ENCODE measurements around the gene CDC45. TPM values are rescaled to one million over a fixed set of nuclear protein-coding genes. Genes with fewer than 3 reads are reported as not detected.
"Not testable (repeated sequence)": the region's sequence is repeated elsewhere in the genome, so short reads cannot be mapped to it uniquely, and the experiment has no call there.

The CDC45 gene
- total and polyA plus RNA-seq, 3 donors from 2014 or later, result 38.8 to 47.2 (median 43.7) TPM

- intact Hi-C loops (cut with DNase I; ENCODE audit: low total_unique reads), result no loop called here
- DNase-seq, result no peak
- no peak overlapping the region for H3K27ac ChIP-seq
- TF ChIP-seq POLR2A (IDR thresholded peaks at IDR 0.05), result no peak
- TF ChIP-seq CTCF (IDR thresholded peaks at IDR 0.05), result no peak
- no peaks in the 10 kb centered on the region for H3K27me3 ChIP-seq
- peaks cover 4% of the 10 kb centered on the region for H3K4me1 ChIP-seq
- no peaks in the 10 kb centered on the region for H3K9me3 ChIP-seq
- H3K36me3 ChIP-seq (ENCODE audit: low read depth, missing control alignments), result no peaks in the 10 kb centered on the region
- 77 to 86% methylated on average over 8 of the region's 8 CpGs for WGBS, 2 donors
- H3K4me3 ChIP-seq, result no peak overlapping the region
Measured at GRCh38 chr22:19440411-19441195, 39.1 kb upstream of the CDC45 start.

GRCh38 chr22:19442166-19442565, 37.6 kb upstream of the CDC45 start:
- Histone ChIP-seq H3K4me1 (peaks cover 13% of the 10 kb centered on the region), H3K4me3 (no peak overlapping the region), H3K27ac (no peak overlapping the region), H3K36me3 (ENCODE audit: low read depth, missing control alignments) (no peaks in the 10 kb centered on the region), H3K9me3 (no peaks in the 10 kb centered on the region), H3K27me3 (no peaks in the 10 kb centered on the region)
- WGBS, 2 donors, result 63 to 83% methylated on average over 2 of the region's 2 CpGs
- intact Hi-C loops (cut with DNase I; ENCODE audit: low total_unique reads), result no loop called here
- DNase-seq, result no peak
- TF ChIP-seq CTCF (IDR thresholded peaks at IDR 0.05) (no peak), POLR2A (IDR thresholded peaks at IDR 0.05) (no peak)

- TF ChIP-seq CTCF (IDR thresholded peaks at IDR 0.05) (no peak), POLR2A (IDR thresholded peaks at IDR 0.05) (no peak)
- intact Hi-C loops (cut with DNase I; ENCODE audit: low total_unique reads), result no loop called here
- H3K27ac ChIP-seq, result no peak overlapping the region
- no peaks in the 10 kb centered on the region for H3K36me3 ChIP-seq (ENCODE audit: low read depth, missing control alignments)
- peaks cover 20% of the 10 kb centered on the region for H3K4me1 ChIP-seq
- no peak overlapping the region for H3K4me3 ChIP-seq
- H3K27me3 ChIP-seq, result no peaks in the 10 kb centered on the region
- DNase-seq, result no peak
- no peaks in the 10 kb centered on the region for H3K9me3 ChIP-seq
- WGBS, 2 donors, result 74 to 81% methylated on average over 4 to 7 of the region's 7 CpGs
Measured at GRCh38 chr22:19443544-19444211, 36.0 kb upstream of the CDC45 start.

- WGBS, 2 donors, result 85 to 88% methylated on average over 9 of the region's 9 CpGs
- H3K9me3 ChIP-seq; H3K4me3 ChIP-seq; DNase-seq; H3K27me3 ChIP-seq; intact Hi-C loops (cut with DNase I; ENCODE audit: low total_unique reads); H3K27ac ChIP-seq; H3K36me3 ChIP-seq (ENCODE audit: low read depth, missing control alignments): not testable (repeated sequence)
- peaks cover 22% of the 10 kb centered on the region for H3K4me1 ChIP-seq
Measured at GRCh38 chr22:19445279-19445982, 34.3 kb upstream of the CDC45 start.

Data from testis (tissue), 3 donors.